Measurements from ENCODE around the gene MOBP.

DNA sequence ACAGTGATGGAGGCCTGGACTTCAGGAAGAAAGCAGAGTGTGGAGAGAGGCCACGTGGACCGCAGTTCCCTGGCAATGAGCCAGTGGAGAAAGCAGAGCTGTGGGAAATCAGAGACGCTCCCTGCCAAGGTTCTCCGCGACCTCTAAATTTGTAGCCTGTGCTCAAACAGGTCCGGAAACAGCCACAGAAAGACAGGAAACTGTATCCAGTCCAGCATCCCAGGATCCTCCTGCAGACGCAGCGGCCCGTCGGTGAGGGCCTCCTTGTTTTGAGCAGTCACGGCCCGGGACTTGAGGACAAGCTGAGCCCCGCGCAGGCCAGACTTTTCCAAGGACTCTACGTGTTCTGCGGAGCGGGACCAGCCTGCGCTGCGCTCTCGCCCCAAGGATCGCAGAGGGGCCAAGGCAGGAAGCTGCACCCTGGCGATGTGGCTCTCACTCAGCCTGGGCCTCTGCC is 38.7 kb upstream of the MOBP start:
- TF ChIP-seq, protein P1, sequence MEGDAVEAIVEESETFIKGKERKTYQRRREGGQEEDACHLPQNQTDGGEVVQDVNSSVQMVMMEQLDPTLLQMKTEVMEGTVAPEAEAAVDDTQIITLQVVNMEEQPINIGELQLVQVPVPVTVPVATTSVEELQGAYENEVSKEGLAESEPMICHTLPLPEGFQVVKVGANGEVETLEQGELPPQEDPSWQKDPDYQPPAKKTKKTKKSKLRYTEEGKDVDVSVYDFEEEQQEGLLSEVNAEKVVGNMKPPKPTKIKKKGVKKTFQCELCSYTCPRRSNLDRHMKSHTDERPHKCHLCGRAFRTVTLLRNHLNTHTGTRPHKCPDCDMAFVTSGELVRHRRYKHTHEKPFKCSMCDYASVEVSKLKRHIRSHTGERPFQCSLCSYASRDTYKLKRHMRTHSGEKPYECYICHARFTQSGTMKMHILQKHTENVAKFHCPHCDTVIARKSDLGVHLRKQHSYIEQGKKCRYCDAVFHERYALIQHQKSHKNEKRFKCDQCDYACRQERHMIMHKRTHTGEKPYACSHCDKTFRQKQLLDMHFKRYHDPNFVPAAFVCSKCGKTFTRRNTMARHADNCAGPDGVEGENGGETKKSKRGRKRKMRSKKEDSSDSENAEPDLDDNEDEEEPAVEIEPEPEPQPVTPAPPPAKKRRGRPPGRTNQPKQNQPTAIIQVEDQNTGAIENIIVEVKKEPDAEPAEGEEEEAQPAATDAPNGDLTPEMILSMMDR (IDR thresholded peaks at IDR 0.05) = no peak
- TF ChIP-seq EP300 (IDR thresholded peaks at IDR 0.05) = no peak
